ENCODE results near the gene DHX38. TPM values are rescaled to one million over a fixed set of nuclear protein-coding genes. Genes with fewer than 3 reads are reported as not detected.

DHX38 gene
- total and polyA plus RNA-seq, 2 of the 13 experiments (the other 11 are each of a cell fraction or from before 2014, with no cell fraction given) = 54.4 to 85.9 TPM

- H3K4me1 ChIP-seq (ENCODE audit: insufficient read depth, low read length) = peaks cover 16% of the 10 kb centered on the region
- H3K27me3 ChIP-seq (ENCODE audit: control insufficient read depth in 1 of 2, insufficient read depth in 2 of 2, low read length in 2 of 2) = no peaks in the 10 kb centered on the region
- H3K79me2 ChIP-seq (ENCODE audit: insufficient read depth, low read length) = no peaks in the 10 kb centered on the region
- in situ Hi-C loops (cut with HindIII; ENCODE audit: extremely low pct_ligation_motif_present, low pct_unique_long_range_greater_than_20kb) (no loop called here), intact Hi-C loops (cut with micrococcal nuclease; ENCODE audit: unreplicated experiment) (no loop called here)
- H3K9ac ChIP-seq (ENCODE audit: insufficient read depth, low read depth, low read length) = no peak overlapping the region
- ChIA-PET CTCF (ENCODE audit: low intra/inter-chr PET ratio, low total read pairs) (no interaction called here), POLR2A (interaction anchor here (1.4 kb wide), 1 partner anchor 65 kb away, joined by 4 read pairs; no protein-coding TSS in a partner anchor)
- H3K27ac ChIP-seq (ENCODE audit: extremely low read length, insufficient read depth, low read length) = peak overlapping the region; percentile 8
- ATAC-seq (peak; percentile 72), DNase-seq (ENCODE audit: low spot score) (no peak), FAIRE-seq (no peak)
- H3K4me2 ChIP-seq (ENCODE audit: low read depth, low read length) = no peak overlapping the region
- H3K4me3 ChIP-seq (replicated peaks in 1 of 3; ENCODE audit: insufficient read depth in 1 of 3, low read depth in 2 of 3, low read length in 3 of 3) = no peak overlapping the region
- 62% methylated on average over 4 of the region's 4 CpGs for WGBS (ENCODE audit: low lambda C conversion rate)
- BruUV-seq (replicated peaks) = no TSS peak
- no peak overlapping the region for H2AFZ ChIP-seq (ENCODE audit: low read length)
- H3K36me3 ChIP-seq (replicated peaks in 1 of 2; ENCODE audit: control insufficient read depth in 1 of 2, insufficient read depth in 2 of 2, low read length in 2 of 2) = no peaks in the 10 kb centered on the region
- no peaks in the 10 kb centered on the region for H4K20me1 ChIP-seq (ENCODE audit: insufficient read depth, low read length)
- no peaks in the 10 kb centered on the region for H3K9me3 ChIP-seq (ENCODE audit: low read length)
- TF ChIP-seq ZNF124 (CRISPR knock-in tag; IDR thresholded peaks at IDR 0.05) (0 out of 2 replicates have a peak, but pooled peaks have one; percentile 38), LCORL (IDR thresholded peaks at IDR 0.05) (no peak), LCORL (CRISPR knock-in tag; IDR thresholded peaks at IDR 0.05) (no peak), RXRB (CRISPR knock-in tag; IDR thresholded peaks at IDR 0.05; ENCODE audit: borderline replicate concordance) (0 out of 2 replicates have a peak, but pooled peaks have one; percentile 17), SNAPC2 (CRISPR knock-in tag; IDR thresholded peaks at IDR 0.05) (no peak), SIX4 (CRISPR knock-in tag; IDR thresholded peaks at IDR 0.05) (no peak), CBX5 (CRISPR knock-in tag; IDR thresholded peaks at IDR 0.05; ENCODE audit: borderline replicate concordance) (no peak), ZNF460 (CRISPR knock-in tag; IDR thresholded peaks at IDR 0.05; ENCODE audit: borderline replicate concordance) (no peak), ZUFSP (CRISPR knock-in tag; IDR thresholded peaks at IDR 0.05; ENCODE audit: borderline replicate concordance) (no peak), PRDM10 (CRISPR knock-in tag; IDR thresholded peaks at IDR 0.05; ENCODE audit: low read depth) (no peak), ZSCAN9 (CRISPR knock-in tag; IDR thresholded peaks at IDR 0.05; ENCODE audit: borderline replicate concordance) (no peak), RARA (CRISPR knock-in tag; IDR thresholded peaks at IDR 0.05) (peak; percentile 62), MAZ (IDR thresholded peaks at IDR 0.05; ENCODE audit: borderline replicate concordance, low read depth, low read length) (no peak), MAZ (CRISPR knock-in tag; IDR thresholded peaks at IDR 0.05; ENCODE audit: low read depth) (no peak), PITX1 (CRISPR knock-in tag; IDR thresholded peaks at IDR 0.05) (no peak), HNF4A (CRISPR knock-in tag; IDR thresholded peaks at IDR 0.05) (peak; percentile 60), GPBP1L1 (CRISPR knock-in tag; IDR thresholded peaks at IDR 0.05) (no peak), ZNF740 (CRISPR knock-in tag; IDR thresholded peaks at IDR 0.05) (no peak)
These were observed 44.5 kb downstream of the DHX38 start for GRCh38 chr16:72138064-72138572.
